GM19452 (cell line): ENCODE data around the gene CAMKMT.

Source experiments
- ATAC-seq: cut with Tn5 transposase; IDR thresholded peaks from one replicate; pipeline ENCODE4 v1.9.1; 2021; ENCODE audit not compliant: unreplicated experiment

Gene CAMKMT

DNA sequence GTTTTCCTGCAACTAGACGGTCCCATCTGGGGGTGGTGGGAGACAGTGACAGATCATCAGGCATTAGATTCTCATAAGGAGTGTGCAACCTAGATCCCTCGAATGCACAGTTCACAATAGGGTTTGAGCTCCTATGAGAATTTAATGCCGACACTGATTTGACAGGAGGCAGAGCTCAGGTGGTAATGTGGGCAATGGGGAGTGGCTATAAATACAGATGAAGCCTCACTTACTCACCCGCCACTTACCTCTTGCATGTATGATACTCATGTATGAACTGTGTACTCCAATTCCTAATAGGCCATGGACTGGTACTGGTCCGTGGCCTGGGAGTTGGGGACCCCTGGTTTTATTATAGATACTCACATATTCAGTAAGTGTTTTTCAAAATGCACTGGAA is 457.3 kb downstream of the CAMKMT start:
- ATAC-seq, result no peak

DNA sequence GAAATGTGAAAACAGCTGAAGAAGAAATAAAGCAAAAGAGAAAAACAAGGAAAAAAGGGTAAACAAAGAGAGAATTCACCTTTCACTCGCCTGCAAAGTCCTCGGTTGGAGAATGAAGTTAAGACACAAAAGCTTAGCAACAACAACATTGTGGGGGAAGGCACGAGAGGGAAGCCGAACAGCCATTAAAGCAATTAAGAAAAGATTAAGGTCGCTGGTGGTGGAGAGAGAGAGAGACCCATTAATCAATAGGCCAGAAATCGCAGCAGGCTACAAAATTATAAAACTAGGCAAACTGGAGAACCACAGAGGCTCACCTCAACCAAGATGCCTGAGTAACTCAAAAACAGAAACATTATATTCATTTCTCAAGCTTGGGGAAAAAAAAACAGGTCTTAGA is 459.8 kb downstream of the CAMKMT start:
- no peak for ATAC-seq

DNA sequence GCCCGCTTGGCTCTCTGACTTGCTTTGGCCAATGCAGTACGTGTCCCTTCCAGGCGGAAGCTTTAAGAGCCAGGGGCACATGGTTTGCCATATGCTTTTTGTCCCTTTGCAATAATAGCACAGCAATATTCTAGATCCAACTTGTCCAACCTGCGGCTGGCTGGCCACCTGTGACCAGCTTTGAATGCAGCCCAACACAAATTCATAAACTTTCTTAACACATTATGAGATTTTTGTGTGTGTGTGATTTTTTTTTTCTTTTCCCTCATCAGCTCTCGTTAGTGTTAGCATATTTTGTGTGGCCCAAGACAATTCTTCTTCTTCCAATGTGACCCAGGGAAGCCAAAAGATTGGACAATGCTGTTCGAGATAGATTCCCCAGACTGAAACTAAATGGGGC is 460.4 kb downstream of the CAMKMT start:
- ATAC-seq, result no peak
